GM18505 (cell line): ENCODE data around the gene CRABP2.

Source experiments
- ATAC-seq: cut with Tn5 transposase; IDR thresholded peaks from one replicate; pipeline ENCODE4 v1.9.1; 2021; ENCODE audit not compliant: unreplicated experiment
- POLR2A ChIP-seq: IDR thresholded peaks from 4 replicates; pipeline ENCODE4 v1.6.1; 2011; ENCODE audit warnings: borderline replicate concordance; ENCODE audit not compliant: insufficient read depth, insufficient read length; ENCODE audit errors: extremely low read depth

The CRABP2 gene

DNA sequence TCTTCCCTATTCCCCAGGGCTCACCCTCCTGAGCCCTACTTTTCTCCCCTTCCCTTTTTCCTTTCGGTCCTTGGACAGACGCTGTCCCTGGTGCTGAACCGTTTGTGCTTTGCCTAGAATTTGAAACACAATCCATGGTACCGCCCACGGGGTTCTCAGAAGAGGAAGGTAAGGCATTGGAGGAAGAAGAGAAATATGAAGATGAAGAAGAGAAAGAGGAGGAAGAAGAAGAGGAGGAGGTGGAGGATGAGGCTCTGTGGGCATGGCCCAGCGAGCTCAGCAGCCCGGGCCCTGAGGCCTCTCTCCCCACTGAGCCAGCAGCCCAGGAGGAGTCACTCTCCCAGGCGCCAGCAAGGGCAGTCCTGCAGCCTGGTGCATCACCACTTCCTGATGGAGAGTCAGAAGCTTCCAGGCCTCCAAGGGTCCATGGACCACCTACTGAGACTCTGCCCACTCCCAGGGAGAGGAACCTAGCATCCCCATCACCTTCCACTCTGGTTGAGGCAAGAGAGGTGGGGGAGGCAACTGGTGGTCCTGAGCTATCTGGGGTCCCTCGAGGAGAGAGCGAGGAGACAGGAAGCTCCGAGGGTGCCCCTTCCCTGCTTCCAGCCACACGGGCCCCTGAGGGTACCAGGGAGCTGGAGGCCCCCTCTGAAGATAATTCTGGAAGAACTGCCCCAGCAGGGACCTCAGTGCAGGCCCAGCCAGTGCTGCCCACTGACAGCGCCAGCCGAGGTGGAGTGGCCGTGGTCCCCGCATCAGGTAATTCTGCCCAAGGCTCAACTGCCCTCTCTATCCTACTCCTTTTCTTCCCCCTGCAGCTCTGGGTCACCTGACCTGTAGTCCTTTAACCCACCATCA lies 53.0 kb downstream of the CRABP2 start:
- no peak for TF ChIP-seq POLR2A
- ATAC-seq: no peak
